ENCODE data around the gene HDC.

The HDC gene

GRCh38 chr15:50287324-50288116 lies 22.0 kb upstream of the HDC start:
- no peak for TF ChIP-seq CTCF (IDR thresholded peaks at IDR 0.05)

GRCh38 chr15:50281427-50281826 lies 15.9 kb upstream of the HDC start:
- TF ChIP-seq CTCF (IDR thresholded peaks at IDR 0.05) = no peak

- TF ChIP-seq CTCF (IDR thresholded peaks at IDR 0.05) = no peak
These were observed 14.7 kb upstream of the HDC start for GRCh38 chr15:50280271-50280670.

- TF ChIP-seq CTCF (IDR thresholded peaks at IDR 0.05) = no peak
These were observed 13.0 kb upstream of the HDC start for GRCh38 chr15:50278496-50278895.

- no peak for TF ChIP-seq CTCF (IDR thresholded peaks at IDR 0.05)
These were observed 11.8 kb upstream of the HDC start for GRCh38 chr15:50277370-50277769.

GRCh38 chr15:50275908-50276307 lies 10.4 kb upstream of the HDC start:
- TF ChIP-seq CTCF (IDR thresholded peaks at IDR 0.05) = no peak

- TF ChIP-seq CTCF (IDR thresholded peaks at IDR 0.05) = no peak
These were observed 9.6 kb upstream of the HDC start for GRCh38 chr15:50275091-50275490.

GRCh38 chr15:50267577-50267976 lies 2.1 kb upstream of the HDC start:
- TF ChIP-seq CTCF (IDR thresholded peaks at IDR 0.05) = no peak
